Endometrial microvascular endothelial cells (primary cell): ENCODE data around the gene JCAD. TPM values are rescaled to one million over a fixed set of nuclear protein-coding genes. Genes with fewer than 3 reads are reported as not detected.
"Not testable (repeated sequence)": the region's sequence is repeated elsewhere in the genome, so short reads cannot be mapped to it uniquely, and the experiment has no call there.

Experiments used
- in situ Hi-C: cut with HindIII; loops from 2 replicates; pipeline ENCODE4 v1.10.0; 2017; ENCODE audit warnings: low sequenced_read_pairs, low pct_unique_long_range_greater_than_20kb; ENCODE audit errors: inconsistent ontology term
- total RNA-seq: library from RNA; depleted of rRNA; stranded (reverse); fragments of >200 nt; gene quantifications from one replicate; pipeline ENCODE4 v1.2.3, GENCODE V29; 2015; ENCODE audit errors: inconsistent ontology term

The JCAD gene, protein sequence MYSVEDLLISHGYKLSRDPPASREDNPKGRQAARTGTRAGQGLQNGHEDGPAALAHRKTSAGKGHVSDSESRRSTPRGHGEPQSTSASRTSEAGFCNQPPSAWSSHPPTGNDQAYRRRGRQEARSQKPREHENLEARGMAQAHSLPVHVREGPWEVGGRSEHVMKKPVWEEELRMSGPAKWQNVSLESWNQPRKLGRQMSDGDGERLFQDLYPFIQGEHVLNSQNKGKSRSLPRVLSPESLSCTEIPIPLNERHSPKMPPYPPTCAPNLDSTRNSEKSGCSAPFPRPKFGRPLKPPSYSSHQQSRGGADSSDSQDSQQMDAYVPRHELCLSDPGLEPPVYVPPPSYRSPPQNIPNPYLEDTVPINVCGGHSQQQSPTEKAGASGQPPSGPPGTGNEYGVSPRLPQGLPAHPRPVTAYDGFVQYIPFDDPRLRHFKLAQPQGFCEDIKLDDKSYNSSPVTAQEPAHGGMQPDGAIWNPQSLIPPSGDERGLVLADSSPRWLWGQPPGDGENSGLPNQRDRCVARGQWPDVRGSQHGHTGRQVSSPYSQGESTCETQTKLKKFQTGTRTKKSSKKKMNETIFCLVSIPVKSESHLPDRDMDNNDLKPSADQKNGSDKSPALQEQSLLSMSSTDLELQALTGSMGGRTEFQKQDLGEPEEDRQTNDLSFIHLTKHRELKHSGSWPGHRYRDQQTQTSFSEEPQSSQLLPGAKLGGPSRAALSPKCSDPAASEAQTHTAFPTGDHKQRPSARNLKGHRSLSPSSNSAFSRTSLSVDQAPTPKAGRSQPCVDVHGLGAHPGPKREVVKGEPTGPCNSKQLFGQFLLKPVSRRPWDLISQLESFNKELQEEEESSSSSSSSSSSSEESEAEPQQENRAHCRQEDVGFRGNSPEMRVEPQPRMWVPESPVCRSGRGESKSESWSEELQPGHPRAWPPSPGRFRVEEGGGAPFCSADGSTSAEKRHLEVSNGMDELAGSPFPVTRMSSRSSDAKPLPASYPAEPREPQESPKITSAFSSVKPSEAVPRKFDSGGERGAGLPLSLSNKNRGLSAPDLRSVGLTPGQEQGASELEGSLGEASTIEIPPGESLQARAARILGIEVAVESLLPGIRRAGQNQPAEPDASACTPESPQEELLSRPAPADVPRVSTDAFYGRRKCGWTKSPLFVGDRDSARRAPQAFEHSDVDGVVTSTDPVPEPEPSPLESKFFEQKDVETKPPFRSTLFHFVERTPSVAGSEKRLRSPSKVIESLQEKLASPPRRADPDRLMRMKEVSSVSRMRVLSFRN (N-terminal part only)
- total RNA-seq: 31.8 TPM

DNA sequence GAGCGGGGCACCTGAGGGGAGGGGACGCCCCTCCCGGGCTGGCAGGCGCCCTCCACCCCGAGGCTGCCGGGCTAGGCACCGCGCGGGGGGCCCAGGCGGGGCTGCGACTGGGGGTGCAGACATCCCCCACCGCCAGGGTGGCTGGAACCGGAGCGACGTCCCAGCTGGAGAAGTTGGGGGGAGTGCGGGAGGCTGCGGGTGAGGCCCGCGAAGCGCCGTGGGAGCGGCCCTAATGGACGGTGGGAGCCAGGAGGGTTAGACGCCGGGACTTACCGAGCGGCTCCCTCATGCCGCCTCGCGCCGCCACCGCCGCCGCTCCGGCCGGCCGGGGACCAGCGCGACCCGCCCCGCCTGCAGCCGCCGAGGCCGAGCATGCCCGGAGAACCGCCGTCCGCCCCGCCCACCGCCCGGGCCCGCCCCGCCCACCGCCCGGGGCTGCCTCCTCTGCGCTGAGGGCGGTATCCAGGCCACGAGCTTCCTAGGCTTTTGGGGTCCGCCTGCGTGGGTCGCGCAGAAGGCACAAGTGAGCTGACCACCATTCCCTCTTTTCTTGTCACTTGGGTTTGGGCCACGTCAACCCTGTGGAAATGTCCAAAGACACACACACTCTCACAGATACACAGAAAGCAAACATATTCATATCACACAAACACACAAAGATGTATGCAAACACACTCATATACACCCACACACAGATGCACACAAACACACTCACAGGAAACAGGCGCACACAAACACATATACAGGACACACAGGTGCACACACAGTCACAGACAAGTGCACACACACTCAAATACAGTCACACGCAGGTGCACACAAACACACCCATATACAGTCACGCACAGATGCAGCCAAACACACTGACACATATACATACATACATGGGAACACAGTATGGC is at the start of gene JCAD:
TSS of gene JCAD (minus strand) at position 378 of the 899 bp plus-strand sequence. CDS start 11,774 bp downstream, outside the sequence.
- in situ Hi-C loops: no loop called here

DNA sequence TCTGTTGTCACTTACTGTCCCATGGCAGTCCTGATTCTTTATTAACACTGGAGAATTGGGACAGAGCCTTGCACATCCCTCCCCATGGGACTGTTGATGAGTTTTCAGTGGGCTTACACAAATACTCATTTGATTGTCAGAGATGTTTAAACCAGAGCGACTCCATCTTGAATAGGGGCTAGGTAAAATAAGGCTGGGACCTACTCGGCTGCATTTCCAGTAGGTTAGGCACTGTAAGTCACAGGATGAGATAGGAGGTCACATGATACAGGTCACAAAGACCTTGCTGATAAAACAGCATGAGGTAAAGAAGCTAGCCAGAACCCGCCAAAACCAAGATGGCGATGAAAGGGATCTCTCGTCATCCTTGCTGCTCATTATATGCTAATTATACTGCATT is 47.6 kb upstream of the JCAD start:
- in situ Hi-C loops: no loop called here

DNA sequence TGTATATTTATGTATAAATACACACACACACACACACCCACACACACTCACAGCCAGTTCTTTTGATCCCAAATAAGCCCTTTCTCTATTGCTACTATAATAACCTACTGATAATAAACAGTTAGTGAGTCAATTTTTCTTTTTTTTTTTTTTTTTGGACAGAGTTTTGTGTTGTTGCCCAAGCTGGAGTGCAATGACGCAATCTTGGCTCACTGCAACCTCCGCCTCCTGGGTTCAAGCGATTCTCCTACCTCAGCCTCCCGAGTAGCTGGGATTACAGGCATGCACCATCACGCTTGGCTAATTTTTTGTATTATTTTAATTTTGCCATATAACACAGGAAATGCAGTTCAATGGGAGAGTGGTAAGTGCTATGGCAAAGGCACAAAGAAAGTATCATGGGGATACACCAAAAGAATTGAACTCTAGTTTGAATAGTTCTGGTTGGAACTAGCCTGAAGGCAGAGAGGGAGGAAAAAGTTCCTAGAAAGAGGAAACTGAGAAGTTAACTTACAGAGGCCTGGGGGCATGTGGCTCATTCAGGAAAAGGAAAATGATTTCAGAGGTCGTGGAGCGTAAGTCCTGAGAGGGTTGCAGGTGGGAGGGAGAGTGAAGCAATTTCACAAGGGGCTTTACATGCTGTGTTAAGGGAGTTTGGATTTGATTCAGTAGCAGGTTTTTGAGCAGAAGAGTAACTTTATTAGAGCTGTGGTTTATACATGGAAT is 44.4 kb upstream of the JCAD start:
- in situ Hi-C loops: no loop called here

DNA sequence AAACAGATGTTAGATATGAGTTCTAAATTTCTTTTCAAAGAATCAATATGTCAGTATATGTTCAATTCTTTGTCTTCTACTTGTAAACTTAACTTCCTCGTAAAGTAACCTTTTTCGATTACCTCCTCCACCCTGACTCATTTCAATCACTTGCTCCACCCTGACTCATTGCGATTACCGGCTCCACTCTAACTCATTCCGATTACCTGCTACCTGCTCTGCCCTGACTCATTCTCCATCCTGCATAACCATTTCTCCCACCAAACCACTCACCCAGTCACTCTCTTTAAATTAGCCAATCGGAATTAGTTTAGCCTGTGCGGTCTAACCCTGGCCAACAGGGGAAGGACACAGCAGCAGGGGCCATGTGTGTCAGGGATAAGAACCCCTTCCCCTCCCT is 40.3 kb upstream of the JCAD start:
- in situ Hi-C loops: not testable (repeated sequence)

DNA sequence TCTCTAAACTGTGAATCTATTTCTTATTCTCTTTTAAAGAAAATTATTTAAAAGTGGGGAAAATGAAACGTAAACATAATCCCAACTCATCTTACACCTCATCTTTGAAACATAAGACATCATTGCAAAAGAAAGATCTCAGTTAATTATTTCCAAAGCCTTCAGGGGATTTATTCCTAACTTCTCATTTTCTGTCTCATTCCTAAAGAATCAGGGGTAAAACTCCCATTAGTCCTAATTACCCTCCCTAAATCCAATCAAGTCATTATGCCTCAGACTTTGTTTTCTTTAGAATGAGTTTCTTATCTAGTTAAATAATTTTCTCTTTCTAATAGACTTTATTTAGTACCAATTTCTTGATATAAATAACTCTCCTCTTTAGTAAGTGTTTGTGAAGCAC is 39.7 kb upstream of the JCAD start:
- in situ Hi-C loops: no loop called here

DNA sequence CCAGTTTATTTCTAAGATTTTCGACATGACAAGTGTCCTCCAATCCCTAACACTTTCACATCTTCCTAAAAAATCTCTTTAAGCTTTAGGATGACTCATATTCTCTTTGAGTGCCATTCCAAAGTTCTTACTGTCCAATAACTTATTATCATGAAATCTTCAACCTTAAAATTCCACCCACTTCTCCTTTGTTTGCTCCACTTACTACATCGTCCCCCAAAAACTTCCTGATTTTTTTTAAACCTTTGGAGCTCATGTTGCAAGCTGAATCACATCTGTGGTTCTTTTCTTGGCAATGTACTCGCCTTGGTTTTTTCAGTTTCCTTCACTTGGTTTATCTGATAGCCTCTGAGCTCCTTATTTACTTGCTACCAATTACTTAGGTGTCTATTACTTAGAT is 39.2 kb upstream of the JCAD start:
- in situ Hi-C loops: no loop called here

DNA sequence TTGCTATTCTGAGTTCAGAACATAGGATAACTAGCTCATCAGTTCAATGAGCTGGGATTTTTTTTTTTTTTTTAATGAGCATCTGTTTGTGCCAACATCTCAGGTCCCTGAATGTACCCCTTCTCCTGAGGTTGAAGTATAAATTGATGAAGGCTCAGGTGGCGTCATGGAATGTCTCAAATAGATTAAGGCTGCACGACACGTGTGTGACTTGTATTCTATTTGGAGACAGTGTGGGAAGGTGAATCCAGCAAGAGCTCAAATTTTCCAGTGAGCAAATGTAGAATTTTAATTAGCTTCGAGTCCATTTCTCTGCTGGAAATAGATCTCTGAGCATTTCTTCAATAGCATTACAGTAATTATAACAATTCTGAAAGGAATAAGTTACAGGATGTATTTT is 37.2 kb upstream of the JCAD start:
- in situ Hi-C loops: no loop called here

DNA sequence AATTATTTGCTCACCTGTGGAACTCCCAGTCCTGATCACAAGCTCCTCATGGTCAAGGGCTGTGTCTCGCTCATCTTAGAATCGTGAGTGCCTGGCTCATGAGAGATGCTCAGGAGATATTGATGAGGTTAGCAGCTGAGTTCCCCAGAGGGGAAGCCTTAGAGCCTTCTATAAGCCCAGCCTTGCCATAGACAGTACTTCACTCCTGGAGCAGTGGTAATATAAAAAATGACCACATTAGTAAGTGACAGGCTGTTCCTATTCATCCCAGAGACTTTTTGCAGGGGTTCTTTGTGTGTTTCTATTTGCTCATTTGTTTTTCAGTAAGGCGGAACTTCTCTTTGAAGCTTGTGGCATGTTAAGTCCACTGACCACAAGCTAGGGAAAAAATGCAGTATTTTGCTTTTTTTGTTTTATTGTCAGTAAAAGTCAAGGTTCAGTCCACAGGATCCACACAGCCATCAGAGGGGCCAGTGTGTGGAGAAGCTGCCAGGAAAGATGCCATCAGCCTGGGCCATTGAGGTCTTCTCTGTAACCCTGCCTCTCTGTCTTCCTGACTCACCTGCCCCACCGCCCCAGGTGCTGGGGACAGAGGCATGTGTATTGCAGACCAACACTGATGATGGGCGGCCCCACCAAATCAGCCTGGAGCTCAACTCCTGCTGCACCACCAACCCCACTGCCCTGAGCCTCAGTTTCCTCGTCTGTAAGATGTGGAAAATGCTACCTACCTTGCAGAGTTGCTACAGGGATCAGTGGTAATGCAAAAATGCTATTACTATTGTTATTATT is 36.4 kb upstream of the JCAD start:
- in situ Hi-C loops: no loop called here

DNA sequence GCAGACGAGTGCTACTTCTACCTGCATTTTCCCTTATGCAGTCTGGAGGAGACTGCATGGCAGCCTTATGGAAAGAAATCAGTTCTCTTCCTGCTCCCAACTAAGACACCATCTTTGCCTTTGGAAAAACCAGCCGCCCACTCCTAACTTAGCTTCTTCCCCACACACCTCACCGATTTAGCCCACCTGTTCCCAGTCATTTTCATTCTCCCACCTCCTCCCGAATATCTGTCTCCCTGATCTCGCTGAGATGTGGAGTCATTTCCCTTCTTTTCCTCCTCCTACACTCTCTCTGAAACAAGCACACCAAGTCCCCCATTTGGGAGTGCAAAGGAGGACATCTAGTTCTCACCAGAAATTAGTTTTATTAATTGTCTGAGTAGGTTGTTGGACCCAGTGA is 35.2 kb upstream of the JCAD start:
- in situ Hi-C loops: no loop called here

DNA sequence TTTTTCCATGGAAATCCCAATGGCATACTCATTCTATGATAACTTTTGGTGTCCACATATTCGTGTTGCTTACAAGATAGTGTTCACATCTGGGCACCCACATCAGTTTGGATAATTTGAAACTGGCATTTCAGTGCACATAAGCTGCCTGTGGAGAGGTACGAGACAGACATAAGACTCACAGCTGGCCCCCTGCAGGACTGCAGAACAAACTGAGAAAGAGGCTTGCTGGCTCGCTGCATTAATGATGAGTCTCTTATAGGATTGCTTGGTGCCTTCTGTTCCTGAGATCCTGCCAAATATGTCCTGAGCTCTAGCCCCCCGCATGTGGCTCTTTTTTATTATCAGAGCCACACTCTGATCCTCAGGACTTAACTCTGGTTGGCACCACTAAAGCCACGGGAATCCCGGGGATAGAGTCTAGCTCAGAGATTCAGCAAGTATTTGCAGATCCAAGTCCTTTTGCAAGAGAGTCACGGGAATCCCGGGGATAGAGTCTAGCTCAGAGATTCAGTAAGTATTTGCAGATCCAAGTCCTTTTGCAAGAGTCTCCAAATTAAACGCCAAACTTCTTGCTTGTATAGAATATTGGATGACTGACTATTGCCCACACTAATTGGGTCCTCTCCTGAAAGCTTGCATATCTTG is 34.0 kb upstream of the JCAD start:
- in situ Hi-C loops: no loop called here

DNA sequence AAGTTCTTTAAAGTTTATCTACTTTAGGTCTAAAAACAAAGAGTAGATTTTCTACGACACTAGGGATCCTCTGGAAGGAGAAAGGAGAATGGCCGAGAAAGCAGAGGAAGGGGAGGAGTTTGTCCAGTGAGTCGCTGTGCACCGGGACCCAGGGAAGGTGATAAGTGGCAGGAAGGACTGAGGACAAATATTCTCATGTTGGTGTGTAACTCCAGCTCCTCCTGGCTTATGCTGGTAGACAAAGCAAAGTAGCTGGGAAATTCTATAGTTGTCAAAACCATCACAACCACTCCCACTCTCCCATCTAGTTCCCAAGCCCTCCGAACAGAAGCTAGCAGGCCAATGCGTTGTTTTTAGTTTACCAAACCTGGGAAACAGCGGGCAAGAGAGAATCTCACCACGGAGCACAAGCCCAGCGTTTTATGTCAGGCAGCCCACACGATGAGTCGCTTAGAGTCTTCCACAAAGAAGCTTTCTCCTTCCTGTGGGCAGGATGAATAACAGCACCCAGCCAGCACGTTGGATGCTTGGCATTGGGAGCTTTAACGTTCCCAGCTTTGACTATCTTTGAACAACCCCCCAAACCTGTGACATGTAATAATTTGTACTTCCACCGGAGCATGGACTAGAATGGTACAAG is 32.9 kb upstream of the JCAD start:
- in situ Hi-C loops: no loop called here

DNA sequence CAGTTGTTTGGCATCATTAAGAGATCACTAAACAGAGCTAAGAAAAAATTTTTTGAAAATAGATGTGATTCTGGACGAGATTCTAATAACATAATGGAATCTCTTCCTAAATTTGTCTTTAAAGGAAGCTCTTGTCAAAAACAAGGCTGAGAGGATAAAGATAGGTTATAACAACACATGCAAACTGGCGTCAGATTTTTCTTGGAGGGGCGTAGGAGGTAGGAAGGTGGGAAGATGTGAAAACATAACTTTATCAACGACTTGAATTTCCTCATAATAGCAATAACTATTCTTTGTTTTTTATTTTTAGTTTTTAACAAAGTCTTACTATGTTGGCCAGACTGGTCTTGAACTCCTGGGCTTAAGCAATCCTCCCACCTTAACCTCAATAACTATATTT is 31.8 kb upstream of the JCAD start:
- in situ Hi-C loops: no loop called here

DNA sequence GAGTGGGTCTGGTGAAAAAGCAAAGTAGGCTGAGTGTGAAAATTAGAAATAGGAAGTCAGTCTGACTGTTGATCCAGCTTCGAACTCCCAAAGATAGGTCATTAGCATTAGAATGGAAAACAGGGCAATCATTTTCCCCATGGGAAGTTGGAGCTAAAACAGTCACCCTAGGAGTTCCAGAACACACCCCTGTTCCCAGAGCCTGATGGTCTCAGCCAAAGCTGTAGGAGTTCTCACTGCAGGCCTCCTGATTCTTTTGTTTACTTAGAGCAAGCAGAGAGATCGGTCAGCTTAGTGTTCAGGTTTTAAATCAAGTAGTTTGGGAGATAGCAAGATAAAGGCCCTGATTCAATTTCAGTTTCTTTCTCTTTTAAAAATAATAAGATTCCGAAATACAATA is 28.8 kb upstream of the JCAD start:
- in situ Hi-C loops: no loop called here

DNA sequence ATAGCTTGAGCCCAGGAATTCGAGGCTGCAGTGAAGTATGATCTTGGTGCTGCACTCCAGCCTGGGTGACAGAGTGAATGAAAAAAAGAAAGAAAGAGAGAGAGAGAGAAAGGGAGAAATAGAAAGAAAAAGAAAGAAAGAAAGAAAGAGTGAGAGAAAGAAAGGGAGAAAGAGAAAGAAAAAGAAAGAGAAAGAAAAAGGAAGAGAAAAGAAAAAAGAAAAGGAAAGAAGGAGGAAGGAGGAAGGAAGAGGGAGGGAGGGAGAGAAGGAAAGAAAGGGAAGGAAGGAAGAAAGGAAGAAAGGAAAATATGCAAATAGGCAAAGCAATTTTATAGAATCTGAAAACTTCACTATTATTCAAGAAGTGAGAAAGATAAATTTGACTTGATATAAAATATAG is 24.5 kb upstream of the JCAD start:
- in situ Hi-C loops: no loop called here

DNA sequence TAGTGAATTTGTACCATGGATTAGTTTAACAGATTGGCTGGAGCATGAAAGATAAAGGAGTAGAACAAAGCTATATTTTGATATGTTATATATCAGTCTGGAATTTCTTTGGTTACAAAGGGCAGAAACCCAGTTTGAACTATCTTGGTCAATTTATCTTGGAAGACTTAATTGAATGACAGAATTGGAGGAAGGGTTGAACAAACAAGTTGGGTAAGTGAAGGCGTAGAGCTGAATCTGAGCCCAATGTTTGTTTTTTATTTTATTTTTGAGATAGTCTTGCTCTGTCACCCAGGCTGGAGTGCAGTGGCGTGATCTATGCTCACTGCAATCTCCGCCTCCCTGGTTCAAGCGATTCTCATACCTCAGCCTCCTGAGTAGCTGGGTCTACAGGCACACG is 21.8 kb upstream of the JCAD start:
- in situ Hi-C loops: no loop called here

DNA sequence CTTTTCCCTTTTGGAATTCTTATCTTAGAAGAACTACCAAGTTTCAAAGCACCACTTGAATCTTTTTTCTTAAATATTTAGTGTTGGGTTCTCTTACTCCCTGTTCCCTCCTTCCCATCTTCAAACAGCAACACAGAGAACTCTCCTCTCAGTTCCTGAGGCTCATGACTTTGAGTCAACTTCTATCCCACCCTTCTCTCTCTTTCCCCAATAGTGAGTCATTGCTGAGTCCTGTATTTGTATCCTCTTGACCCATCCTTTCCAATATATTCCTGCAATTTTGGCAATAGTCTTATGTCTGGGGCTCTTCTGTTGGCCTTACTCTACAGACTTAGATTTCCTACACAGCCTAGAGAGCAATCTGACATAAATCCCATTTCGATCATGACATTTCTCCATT is 20.8 kb upstream of the JCAD start:
- in situ Hi-C loops: no loop called here
